ENCODE data around the gene MAN1C1.

- TF ChIP-seq FOSL1 (tag; conservative IDR thresholded peaks at IDR 0.05): no peak
- no peak for TF ChIP-seq MED1 (CRISPR knock-in tag; IDR thresholded peaks at IDR 0.05; ENCODE audit: borderline replicate concordance)
- TF ChIP-seq CTCF (IDR thresholded peaks at IDR 0.05 in 2 of 3, conservative IDR thresholded peaks at IDR 0.05 in 1 of 3; ENCODE audit: insufficient read depth in 2 of 3, low read depth in 1 of 3, low read length in 3 of 3): no peak
- TF ChIP-seq LCOR (CRISPR knock-in tag; IDR thresholded peaks at IDR 0.05): no peak
- TF ChIP-seq HDAC6 (IDR thresholded peaks at IDR 0.05; ENCODE audit: low read depth, low read length): no peak
- no peak for TF ChIP-seq FOXA1 (IDR thresholded peaks at IDR 0.05; ENCODE audit: borderline replicate concordance)
- TF ChIP-seq CHD4 (IDR thresholded peaks at IDR 0.05; ENCODE audit: insufficient read depth, insufficient replicate concordance, low read depth, low read length, poor library complexity, severe bottlenecking): no peak
- TF ChIP-seq TARDBP (IDR thresholded peaks at IDR 0.05): no peak
- no peak for TF ChIP-seq JUND (IDR thresholded peaks at IDR 0.05; ENCODE audit: borderline replicate concordance, low read depth, low read length)
- no peak for TF ChIP-seq JUND (tag; IDR thresholded peaks at IDR 0.05; ENCODE audit: borderline replicate concordance, low read depth, low read length)
These were observed 152.4 kb downstream of the MAN1C1 start for GRCh38 chr1:25768999-25769398.
